Dedifferentiated amniotic fluid mesenchymal stem cell (primary cell): Measurements from ENCODE around the gene KDM4B.
"Not testable (repeated sequence)": the region's sequence is repeated elsewhere in the genome, so short reads cannot be mapped to it uniquely, and the experiment has no call there.

Experiments used
- DNase-seq: peaks from one replicate; pipeline ENCODE4 v3.0.0-alpha.2; 2016; ENCODE audit errors: extremely low spot score

KDM4B gene

DNA sequence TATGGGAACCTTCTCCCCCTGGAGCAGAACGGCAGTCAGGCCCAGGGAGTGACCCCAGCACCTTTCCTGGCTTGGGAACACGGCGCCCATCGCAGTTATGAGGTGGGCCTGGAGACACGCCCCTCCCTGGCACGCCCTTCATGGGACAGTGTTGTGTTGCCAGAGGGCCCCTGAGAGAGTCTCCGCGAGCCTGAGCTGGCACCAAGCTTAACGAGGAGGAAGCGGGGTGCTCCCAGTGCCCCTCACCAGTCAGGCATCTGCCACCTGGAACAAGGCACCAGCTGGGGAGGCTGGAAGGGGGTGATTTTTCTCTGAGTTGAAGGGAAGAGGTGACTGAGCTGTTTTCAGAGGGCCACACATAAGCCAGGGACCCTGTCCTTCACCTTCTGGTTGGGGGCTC, 180.6 kb downstream of the KDM4B start:
- DNase-seq = no peak

DNA sequence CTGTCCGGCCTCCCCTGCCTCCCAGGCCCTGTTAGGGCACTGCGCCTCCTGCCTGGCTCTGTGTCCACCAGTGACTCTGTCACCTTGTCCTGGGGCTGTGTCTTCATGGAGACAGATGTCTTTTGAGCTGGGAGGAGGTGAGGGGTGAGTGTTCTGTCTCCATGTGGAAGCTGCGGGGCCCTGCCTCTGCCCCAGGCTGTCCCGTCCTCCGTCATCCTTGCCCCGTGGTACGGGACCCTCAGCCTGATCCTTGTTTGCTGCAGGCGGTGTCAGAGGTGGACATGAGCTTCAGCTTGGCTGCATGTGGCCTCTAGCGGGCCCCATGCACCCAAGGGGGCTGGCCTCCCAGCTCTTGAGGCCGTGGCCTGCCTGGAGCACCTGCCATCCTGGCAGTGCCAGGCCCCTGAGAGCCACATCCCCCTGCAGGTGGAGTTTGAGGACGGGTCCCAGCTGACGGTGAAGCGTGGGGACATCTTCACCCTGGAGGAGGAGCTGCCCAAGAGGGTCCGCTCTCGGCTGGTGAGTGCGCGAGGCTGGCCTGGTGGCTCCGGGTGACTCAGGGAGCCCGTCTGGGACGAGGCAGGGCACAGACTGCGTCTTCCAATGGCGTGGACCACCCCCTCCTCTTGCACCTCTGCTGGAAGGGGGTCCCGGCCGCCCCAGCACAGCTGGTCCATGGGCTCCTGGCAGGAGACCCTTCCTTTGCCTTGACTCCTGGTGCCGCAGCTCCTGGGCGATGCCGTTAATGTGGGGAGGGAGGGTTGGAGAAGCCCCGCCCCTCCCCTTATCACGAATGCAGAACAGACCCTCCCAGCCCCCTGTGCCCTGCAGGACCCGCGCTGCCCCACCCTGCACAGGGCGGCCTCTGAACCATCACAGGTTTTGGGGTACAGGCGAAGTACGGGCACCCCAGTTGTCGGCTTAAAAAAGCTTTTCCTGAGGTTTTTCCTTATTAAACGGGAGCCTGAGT, 181.3 kb downstream of the KDM4B start:
- no peak for DNase-seq

DNA sequence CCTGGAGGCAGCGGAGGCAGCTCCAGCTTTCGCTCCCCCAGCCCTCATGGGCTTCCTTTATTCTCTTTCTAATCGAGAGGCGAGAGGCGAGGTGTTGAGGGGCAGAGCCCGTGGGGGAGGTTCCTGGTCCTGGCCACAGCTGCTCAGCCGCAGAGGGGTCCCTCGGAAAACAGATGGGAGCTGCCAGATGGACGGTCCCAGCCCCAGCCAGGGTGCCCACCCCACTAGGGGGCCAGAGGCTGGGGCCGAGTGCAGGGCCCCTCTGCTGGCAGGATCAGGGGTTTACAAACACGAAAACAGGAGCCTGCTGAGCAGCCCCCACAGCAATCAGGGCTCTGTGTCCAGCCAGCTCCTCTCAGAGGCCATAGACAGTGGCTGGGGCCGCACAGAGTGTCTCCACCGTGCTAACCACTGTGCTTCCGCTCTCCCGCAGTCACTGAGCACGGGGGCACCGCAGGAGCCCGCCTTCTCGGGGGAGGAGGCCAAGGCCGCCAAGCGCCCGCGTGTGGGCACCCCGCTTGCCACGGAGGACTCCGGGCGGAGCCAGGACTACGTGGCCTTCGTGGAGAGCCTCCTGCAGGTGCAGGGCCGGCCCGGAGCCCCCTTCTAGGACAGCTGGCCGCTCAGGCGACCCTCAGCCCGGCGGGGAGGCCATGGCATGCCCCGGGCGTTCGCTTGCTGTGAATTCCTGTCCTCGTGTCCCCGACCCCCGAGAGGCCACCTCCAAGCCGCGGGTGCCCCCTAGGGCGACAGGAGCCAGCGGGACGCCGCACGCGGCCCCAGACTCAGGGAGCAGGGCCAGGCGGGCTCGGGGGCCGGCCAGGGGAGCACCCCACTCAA, 182.2 kb downstream of the KDM4B start:
- no peak for DNase-seq

DNA sequence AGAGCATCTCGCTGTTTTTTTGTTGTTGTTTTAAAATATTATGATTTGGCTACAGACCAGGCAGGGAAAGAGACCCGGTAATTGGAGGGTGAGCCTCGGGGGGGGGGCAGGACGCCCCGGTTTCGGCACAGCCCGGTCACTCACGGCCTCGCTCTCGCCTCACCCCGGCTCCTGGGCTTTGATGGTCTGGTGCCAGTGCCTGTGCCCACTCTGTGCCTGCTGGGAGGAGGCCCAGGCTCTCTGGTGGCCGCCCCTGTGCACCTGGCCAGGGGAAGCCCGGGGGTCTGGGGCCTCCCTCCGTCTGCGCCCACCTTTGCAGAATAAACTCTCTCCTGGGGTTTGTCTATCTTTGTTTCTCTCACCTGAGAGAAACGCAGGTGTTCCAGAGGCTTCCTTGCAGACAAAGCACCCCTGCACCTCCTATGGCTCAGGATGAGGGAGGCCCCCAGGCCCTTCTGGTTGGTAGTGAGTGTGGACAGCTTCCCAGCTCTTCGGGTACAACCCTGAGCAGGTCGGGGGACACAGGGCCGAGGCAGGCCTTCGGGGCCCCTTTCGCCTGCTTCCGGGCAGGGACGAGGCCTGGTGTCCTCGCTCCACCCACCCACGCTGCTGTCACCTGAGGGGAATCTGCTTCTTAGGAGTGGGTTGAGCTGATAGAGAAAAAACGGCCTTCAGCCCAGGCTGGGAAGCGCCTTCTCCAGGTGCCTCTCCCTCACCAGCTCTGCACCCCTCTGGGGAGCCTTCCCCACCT, 183.3 kb downstream of the KDM4B start:
- no peak for DNase-seq

DNA sequence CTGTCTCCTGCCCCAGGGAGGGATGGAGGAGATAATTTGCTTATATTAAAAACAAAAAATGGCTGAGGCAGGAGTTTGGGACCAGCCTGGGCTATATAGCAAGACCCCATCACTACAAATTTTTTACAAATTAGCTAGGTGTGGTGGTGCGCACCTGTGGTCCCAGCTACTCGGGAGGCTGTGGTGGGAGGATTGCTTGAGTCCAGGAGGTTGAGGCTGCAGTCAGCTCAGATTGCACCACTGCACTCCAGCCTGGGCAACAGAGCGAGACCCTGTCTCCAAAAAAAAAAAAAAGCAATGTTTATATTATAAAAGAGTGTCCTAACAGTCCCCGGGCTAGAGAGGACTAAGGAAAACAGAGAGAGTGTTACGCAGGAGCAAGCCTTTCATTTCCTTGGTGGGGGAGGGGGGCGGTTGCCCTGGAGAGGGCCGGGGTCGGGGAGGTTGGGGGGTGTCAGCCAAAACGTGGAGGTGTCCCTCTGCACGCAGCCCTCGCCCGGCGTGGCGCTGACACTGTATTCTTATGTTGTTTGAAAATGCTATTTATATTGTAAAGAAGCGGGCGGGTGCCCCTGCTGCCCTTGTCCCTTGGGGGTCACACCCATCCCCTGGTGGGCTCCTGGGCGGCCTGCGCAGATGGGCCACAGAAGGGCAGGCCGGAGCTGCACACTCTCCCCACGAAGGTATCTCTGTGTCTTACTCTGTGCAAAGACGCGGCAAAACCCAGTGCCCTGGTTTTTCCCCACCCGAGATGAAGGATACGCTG, 184.0 kb downstream of the KDM4B start:
- DNase-seq = no peak

DNA sequence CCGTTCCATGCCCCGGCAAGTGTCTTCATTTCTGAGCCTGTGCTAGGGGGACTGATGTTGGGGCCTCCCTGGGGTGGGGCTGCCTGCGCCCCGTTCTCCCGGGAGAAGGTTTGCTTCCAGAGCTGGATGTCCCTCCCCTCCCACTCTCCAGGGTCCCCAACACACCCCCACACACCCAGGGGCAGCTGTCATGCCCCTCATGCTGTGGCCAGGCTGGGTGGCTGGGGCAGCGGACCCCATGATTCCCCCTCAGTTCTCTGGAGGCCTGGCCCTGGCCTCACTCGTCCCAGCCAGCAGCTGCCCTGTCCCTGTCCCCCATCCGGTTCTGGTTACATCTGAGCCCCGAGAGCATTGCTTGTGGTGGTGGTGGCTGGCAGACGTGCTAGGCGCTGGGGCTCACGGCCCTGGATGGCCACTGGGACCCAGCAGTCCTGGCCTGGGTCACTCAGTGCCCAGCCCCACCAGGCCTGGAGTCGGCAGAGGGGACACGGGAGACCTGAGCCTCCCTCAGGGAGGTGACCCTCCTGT, 184.8 kb downstream of the KDM4B start:
- no peak for DNase-seq

DNA sequence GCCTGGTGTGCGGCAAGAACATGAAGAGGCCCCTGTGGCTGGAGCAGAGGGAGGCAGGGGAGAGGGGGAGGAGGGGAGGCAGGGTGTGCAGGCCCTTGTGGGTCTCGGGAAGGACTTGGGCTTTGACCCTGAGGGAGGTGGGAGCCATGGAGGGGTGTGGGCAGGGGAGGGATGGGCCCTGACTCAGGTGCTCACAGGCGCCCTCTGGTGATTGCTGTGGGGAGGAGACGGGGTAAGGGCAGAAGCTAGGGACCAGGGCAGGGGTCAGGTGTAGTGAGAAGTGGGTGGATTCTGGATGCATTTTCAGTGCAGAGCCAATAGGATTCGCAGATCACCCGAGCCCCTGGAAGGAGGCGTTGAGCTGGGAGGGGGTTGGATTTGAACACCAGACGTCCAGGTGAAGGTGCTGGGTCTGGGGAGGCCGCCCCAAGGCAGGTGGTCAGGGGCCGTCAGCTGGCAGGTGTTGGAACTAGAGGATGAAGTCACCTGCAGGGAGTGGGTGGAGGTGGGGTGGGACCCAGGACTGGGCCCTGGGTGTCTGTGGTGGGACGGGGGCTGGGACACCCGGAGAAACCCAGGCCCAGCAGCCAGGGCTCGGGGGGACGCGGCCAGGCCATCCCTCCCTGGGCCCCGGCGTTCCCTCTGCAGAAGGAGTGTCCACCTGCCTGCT, 185.4 kb downstream of the KDM4B start:
- no peak for DNase-seq

DNA sequence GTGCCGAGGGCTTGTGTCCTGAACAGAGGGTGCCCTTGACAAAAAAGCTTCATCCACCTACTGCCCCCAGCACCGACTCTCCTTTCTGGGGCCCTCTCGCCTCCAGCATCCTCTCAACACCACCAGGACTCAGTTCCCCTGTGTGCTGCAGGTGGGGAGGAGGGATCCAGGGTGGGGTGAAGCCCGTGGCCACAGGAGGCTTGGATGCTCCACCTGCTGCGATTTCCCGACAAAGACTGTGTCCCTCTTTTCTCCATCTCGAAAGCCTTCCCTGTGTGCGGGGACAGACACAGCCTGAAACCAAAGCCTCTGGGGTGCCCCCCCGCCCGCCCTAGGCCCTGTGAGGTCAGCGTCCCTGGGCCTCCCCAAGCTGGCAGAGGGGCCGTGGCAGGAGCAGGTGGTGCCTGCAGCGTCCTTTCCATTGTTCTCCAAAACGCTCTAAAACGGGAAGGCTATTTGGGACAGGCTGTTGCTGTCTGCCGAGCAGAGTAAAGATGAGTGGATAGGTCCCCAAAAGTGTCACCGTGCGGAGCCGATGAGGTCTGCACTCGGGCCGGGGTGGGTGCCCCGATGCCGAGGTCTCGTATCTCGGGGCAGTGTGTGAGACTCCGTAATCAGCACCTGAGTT, 186.0 kb downstream of the KDM4B start:
- DNase-seq = no peak

DNA sequence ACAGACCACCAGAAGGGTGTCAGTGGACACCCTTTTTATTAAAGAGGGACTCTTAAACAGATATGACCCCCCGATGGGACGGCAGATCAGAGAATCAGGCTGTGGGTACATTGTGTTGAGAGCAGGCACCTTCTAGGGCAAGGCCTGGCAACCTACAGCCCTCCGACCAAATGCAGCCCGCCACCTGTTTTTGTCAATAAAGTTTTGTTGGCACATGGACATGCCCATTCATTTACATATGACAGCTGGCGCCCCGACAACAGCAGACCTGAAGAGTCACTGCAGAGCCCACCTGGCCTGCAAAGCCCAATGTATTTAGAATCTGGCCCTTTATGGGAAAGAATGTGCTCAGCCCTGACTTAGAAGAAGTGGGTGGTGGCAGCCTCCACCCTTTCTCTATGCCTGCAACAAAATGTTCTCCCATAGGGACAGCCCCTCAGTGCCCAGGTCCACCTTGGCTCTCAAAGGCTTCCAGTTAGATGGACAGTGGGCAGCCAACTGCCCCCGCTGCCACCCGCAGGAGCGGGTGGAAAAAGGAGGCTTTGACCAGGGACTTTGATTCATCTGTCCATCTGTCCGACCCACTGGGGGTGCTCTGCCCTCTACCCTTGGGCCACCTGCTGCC, 186.8 kb downstream of the KDM4B start:
- DNase-seq = no peak

DNA sequence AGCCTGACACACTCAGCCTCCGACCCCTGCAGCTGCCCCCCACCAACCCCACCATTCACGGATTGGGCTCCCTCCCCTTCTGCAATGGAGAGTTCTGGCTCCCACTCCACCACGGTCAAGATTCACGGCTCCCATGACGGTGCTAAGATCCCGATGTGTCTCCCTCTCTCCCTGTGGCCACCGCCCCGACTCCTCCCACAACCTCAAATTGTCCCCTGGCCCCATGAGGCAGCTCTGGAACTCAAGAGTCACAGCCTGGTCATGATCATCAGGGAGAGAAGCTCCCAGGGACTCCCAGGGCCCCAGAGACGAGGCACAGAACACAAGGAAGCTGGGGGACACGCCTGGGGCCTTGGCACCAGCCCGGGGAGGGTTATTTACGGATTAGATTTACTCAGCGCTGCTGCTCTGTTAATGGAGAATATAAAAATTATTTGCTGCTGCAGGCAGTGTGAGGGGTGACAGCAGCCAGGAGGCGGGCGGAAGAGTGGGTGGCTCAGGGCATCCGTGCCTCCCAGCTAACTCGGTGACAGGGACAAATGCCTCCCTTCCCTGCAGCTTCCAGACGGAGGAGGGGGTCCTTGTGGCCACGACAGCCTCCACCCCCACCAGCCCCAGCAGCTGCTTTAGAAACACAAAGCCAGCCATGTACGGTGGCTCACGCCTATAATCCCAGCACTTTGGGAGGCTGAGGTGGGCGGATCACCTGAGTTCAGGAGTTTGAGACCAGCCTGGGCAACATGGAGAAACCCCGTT, 187.5 kb downstream of the KDM4B start:
- no peak for DNase-seq

DNA sequence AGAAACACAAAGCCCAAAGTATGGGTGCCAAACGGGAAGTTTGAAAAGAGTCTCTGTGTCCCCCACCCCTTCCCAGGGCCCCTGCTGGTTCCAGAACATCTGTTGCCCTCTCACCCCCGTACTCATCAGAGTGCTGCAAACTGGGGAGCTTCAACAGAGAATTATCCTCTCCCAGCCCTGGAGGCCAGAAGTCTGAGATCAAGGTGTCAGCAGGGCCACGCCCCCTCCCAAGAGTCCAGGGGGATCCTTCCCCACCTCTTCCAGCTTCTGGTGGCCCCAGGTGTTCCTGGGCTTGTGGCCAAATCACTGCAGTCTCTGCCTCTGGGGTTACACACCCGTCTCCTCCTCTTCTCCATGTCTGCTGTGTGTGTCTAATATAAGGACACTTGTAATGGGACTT, 188.3 kb downstream of the KDM4B start:
- no peak for DNase-seq

DNA sequence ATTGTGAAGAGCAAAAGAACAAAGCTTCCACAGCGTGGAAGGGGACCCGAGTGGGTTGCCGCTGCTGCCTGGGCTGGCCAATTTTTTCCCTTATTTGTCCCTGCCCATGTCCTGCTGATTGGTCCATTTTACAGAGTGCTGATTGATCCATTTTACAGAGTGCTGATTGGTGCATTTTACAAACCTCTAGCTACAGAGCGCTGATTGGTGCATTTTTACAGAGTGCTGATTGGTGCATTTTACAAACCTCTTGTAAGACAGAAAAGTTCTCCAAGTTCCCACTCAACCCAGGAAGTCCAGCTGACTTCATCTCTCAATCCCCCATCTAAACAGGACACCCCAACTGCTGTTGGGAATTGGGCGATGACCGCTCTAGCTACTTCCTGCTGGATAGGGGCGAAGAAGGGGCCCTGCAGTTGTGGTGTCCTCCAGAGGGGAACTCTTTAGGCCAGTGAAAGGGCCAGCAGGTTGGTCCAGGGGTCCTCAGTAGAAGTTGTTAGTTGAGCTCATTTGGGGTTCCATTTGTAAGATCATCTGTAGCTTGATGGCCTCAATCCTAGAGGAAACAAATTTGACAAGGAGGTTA, 189.7 kb downstream of the KDM4B start:
- DNase-seq = not testable (repeated sequence)

DNA sequence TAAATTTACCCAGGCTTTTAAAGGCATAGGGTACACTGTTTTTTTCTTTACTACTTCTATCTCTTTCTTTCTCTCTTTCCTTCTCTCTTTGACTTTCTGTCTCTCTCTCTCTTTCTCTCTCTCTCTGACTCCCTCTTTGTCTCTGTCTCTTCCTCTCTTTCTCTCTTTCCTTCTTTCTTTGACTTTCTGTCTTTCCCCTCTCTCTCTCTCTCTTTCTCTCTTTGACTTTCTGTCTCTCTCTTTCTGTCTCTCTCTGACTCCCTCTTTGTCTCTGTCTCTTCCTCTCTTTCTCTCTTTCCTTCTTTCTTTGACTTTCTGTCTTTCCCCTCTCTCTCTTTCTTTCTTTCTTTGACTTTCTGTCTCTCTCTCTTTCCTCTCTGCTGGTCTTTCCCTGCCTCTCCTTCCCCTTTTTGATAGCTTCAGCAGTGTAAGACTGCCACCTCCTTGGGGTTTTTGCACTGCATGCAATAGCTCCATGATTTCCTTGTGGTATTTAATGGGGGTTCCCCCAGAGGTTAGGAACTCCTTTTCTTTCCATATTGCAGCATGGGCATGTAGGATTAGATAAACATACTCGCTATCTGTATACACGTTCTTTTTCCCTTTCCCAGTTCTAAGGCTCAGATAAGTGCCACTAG, 191.4 kb downstream of the KDM4B start:
- not testable (repeated sequence) for DNase-seq

DNA sequence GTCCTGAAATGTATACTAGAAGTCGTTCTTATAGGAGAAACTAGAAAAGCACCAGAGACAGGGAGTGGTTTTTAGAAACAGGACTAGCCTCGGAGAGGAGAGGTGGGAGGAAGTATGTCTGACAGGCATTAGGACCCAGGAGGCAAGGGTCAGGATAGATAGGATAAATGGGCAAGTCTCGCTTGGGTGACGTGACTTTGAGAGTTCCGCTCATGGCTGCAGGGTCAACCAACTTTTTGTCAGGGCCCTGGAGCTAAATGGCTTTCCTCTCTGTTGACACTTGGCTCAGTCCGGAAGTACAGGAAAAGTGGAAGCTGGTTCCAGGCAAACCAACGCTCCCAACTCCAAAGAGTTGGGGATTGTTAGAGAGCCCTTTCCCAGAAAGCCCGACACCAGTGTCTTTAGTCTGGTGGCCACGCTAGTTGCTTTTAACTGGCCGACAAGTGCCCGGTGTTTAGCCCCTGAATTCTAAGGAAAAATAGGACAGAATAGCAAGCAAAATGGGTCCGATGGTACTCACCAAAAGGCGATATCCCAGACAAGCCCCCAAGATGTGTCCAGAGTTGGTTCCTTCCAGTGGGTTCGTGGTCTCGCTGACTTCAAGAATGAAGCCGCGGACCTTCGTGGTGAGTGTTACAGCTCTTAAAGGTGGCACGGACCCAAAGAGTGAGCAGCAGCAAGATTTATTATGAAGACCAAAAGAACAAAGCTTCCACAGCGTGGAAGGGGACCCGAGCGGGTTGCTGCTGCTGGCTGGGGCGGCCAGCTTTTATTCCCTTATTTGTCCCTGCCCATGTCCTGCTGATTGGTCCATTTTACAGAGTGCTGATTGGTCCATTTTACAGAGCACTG, 196.2 kb downstream of the KDM4B start:
- not testable (repeated sequence) for DNase-seq

DNA sequence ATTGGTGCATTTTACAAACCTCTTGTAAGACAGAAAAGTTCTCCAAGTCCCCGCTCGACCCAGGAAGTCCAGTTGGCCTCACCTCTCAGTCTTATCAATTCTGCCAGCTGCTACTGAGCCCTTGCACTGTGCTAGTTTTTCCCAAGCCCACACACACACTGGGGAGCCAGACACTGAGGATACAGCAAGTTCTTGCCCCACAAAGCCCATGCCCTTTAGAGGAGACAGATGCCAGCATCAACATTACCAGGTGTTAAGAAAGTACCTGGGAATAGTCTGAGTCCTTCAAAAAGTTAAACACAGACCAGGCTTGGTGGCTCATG, 196.7 kb downstream of the KDM4B start:
- DNase-seq = no peak

DNA sequence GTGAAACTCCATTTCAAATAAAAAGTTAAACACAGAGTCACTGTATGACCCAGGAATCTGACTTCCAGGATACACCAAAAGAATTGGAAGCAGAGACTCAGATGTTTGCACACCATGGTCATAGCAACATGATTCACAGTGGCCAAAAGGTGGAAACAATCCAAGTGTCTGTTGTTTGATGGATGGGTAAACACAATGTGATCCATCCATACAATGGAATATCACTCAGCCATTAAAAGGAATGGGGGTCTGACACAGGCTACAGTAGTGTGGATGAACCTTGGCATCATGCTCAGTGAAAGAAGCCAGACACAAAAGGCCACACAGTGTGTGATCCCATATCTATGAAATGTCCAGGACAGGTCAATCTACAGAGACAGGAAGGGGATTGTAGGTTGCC, 197.3 kb downstream of the KDM4B start:
- DNase-seq = no peak

DNA sequence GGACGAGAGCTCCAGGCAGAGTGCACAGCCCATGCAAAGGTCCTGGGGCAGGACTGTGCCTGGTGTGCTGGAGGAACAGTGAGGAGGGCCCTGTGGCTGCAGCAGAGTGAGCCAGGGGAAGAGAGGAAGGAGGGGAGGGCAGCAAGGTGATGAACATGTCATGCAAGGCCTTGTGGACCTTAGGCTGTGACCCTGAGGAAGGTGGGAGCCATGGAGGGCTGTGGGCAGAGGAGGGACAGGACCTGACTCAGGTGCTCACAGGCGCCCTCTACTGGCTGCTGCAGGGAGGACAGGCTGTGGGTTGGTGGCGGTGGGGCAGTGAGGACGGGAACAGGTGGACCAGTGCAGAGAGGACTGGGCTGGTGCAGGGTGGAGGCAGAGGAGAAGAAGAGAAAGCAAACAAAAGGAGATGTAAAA, 201.4 kb downstream of the KDM4B start:
- DNase-seq = no peak
